Globus pallidus (tissue), 1 donor: Measurements from ENCODE around the gene MUCL1.
A peak's percentile ranks its signal among the peaks of the same experiment; 100 is the strongest.
"Not testable (repeated sequence)": the region's sequence is repeated elsewhere in the genome, so short reads cannot be mapped to it uniquely, and the experiment has no call there.

Experiments used
- DNase-seq: peaks from one replicate; pipeline ENCODE4 v3.0.0-alpha.2; 2015; ENCODE audit warnings: low spot score

Gene MUCL1, protein sequence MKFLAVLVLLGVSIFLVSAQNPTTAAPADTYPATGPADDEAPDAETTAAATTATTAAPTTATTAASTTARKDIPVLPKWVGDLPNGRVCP

GRCh38 chr12:54853933-54854538 lies at the start of gene MUCL1:
MUCL1 (plus strand) TSS chr12:54854516; CDS start chr12:54854583, 67 bp downstream.
- peak; percentile 37 for DNase-seq

GRCh38 chr12:54821676-54822075 lies 32.6 kb upstream of the MUCL1 start:
- no peak for DNase-seq

DNA sequence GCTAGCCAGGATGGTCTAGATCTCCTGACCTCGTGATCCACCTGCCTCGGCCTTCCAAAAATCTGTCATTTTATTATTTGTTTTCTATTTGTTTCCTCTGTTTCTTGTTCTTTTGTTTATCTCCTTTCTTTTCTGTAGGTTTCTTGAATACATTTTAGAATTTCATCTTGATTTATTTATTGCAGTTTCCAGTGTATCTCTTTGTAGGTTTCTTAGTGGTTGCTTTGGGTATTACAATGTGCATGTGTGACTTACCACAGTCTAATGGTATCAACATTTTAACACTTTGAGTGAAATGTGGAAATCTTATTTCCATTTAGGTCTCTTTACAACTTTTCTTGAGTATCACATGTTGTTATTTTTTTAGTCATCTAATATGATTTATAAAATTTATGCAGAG lies 29.9 kb upstream of the MUCL1 start:
- DNase-seq = no peak

DNA sequence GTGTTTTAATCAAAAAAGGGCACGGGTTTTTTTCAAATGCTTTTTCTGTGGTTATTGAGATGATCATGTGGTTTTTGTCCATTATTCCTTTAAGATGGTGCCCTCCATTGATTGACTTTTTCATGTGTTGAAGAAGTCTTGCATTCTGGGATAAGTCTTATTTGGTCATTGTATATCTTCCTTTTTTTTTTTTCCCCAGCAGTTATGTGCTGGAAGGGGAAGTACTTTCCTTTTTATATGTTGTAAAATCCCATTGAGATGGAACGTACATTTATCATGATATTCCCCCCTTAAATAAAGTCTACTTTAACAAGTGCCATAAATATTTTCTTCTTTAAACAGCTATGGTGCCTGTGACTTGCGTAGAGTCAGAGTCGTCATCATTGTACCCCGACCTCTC lies 24.8 kb upstream of the MUCL1 start:
- DNase-seq = no peak

GRCh38 chr12:54830199-54830598 lies 24.1 kb upstream of the MUCL1 start:
- DNase-seq = no peak

DNA sequence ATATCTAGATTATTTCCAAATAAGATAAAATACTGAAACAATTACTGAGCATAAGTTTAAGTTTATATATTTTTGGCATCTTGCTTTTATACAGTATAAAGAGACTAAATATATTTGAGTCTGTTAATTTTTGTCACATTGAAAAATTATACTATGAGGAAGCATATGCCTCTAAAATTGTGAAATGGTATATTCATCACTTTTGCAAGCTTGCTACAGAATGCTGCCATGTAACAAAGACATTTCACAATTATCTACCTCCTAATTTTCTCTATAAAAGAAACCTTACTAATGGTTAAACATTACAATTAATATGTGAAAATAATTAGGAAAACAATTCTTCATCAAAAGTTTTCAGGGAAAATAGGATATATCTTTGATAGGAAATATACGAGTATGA lies 22.7 kb upstream of the MUCL1 start:
- no peak for DNase-seq

DNA sequence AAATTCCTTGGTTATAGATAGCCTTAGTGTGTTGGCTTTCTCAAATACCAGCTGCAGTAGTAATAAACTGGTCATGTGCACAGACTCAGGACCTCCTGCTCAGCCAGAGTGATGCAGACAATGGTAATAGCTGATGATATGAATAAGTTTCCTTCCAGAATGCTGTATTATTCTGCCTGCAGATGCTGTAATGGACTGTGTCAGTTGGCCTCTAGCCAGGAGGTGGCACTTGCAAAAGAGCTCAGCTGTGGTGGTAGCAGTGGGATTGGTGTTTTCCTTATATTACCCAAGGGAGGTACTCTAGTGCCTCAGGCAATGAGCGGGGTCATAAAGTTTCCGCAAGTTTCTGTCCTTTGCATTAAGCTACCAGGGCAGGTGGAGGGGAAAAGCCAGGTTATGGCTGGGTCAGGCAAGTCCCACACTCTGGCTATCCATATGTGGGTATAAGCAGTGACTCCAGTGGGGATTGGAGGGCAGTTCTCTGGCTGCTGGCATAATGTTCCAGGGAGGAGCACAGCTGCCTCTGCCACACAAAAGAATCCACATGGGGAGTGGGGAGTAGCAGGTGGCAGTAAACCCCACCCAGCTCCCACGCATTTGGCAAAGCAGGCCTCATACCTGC lies 14.0 kb upstream of the MUCL1 start:
- no peak for DNase-seq

- no peak for DNase-seq
These were observed 3.1 kb downstream of the MUCL1 start for GRCh38 chr12:54857406-54857805.

DNA sequence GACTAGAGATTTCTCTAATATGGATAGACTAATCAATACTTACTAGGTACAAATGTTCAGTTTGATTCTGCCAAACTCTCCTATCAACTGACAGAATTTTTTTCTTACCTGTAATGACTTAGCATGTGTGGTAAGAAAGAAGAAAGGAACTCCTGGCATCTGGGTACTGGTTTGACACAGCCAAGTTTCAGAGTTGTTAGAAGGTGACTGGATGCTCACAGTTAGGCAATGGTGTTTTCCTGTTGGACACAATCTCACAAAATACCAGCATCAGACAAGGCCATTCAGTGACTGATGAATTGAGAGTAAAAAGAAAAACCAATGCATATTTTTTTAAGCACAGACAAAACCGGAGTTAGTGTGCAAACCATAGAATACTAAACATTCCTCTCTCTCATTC lies 4.2 kb downstream of the MUCL1 start:
- DNase-seq = no peak

GRCh38 chr12:54859502-54859901 lies 5.2 kb downstream of the MUCL1 start:
- no peak for DNase-seq

DNA sequence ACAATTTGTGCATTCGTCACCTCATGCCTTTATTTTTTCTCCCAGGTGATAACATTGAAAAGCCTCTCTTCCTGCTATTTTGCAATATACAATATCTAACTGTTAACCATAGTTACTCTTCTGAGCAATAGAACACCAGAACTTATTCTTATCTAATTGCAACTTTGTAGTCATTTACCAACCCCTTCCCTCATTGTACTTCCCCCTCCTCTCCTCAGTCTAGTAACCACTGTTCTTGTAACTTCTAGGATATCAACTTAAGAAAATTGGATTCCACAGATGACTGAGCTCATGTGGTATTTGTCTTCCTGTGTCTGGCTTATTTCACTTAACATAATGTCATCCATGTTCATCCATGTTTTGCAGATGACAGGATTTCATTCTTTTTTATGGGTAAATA lies 7.6 kb downstream of the MUCL1 start:
- DNase-seq = no peak

GRCh38 chr12:54863948-54864618 lies 9.8 kb downstream of the MUCL1 start:
- DNase-seq = no peak

- no peak for DNase-seq
These were observed 11.5 kb downstream of the MUCL1 start for GRCh38 chr12:54865683-54866324.

GRCh38 chr12:54868690-54869089 lies 14.4 kb downstream of the MUCL1 start:
- no peak for DNase-seq

- no peak for DNase-seq
These were observed 15.7 kb downstream of the MUCL1 start for GRCh38 chr12:54870048-54870447.

DNA sequence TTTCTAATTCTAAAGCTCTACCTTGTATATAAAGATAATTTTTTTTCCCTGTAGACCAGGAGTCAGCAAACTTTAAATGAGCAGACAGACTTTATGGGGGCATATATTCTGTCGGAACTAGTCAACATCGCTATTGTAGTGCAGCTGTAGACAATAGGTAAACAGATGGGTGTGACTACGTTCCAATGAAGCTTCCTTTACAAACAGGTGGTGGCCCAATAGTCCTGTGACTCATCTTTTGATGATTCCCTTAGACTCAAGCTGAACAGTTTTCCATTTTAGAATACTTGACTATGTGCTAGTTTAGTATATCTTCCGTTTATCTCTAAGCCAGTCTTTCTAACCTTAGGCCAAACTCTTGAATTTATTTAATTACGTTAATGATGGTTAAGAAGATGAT lies 16.3 kb downstream of the MUCL1 start:
- no peak for DNase-seq

GRCh38 chr12:54879150-54879549 lies 24.8 kb downstream of the MUCL1 start:
- no peak for DNase-seq

GRCh38 chr12:54879579-54879978 lies 25.3 kb downstream of the MUCL1 start:
- no peak for DNase-seq

GRCh38 chr12:54882079-54882478 lies 27.8 kb downstream of the MUCL1 start:
- no peak for DNase-seq

DNA sequence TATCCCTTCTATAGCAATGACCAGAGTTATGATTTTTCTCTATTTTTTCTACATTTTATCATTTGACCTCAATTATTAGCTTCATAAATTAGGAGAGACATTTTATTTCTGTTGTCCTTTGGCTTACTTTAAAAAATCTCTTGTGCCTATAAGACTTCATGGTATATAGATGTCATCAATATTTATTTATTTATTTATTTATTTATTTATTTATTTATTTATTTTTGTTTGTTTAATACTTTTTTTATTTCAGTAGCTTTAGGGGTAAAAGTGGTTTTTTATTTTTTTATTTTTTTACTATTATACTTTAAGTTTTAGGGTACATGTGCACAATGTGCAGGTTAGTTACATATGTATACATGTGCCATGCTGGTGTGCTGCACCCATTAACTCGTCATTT lies 28.3 kb downstream of the MUCL1 start:
- DNase-seq = not testable (repeated sequence)

DNA sequence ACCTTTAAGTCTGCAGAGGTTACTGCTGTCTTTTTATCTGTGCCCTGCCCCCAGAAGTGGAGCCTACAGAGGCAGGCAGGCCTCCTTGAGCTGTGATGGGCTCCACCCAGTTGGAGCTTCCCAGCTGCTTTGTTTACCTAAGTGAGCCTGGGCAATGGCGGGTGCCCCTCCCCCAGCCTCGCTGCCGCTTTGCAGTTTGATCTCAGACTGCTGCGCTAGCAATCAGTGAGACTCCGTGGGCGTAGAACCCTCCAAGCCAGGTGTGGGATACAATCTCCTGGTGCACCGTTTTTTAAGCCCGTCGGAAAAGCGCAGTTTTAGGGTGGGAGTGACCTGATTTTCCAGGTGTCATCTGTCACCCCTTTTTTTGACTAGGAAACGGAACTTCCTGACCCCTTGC lies 34.1 kb downstream of the MUCL1 start:
- not testable (repeated sequence) for DNase-seq

DNA sequence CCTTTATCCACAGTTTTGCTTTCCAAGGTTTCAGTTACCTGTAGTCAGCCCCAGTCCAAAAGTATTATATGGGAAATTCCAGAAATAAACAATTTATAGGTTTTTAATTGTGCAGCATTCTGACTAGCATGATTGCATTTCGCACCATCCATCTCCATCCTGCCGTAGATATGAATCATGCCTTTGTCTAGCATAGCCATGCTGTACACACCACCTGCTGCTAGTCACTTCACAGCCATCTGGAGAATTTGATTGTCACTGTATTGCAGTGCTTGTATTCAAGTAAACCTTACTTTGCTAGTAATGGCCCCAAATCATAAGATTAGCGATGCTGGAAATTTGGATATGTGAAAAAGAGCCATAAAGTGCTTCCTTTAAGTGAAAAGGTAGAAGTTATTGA lies 36.0 kb downstream of the MUCL1 start:
- no peak for DNase-seq
